EL (cell line): ENCODE measurements around the gene TBCEL.
A peak's percentile ranks its signal among the peaks of the same experiment; 100 is the strongest.
"Not testable (repeated sequence)": the region's sequence is repeated elsewhere in the genome, so short reads cannot be mapped to it uniquely, and the experiment has no call there.

Experiments used
- DNase-seq: peaks from one replicate; pipeline ENCODE4 v3.0.0-alpha.2; 2016

The TBCEL gene

DNA sequence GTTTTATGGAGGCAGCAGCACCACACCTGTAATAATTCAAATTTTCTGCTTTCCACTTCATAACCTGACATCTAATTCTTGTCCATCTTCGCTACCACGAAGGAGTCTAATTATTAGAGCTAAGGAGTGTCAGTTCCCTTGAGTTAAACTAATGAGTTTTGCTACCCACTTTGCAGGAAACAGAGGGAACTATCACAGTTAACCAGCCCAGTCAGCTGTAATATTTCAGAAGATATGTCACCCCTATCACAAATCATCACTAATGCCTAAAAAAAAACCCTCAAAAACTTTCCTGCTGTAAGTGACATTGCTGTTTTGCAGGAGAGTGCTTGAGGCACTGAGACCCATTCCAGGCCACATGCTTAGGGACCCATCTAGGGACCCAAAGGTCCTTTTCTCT lies 85.6 kb downstream of the TBCEL start:
- no peak for DNase-seq

DNA sequence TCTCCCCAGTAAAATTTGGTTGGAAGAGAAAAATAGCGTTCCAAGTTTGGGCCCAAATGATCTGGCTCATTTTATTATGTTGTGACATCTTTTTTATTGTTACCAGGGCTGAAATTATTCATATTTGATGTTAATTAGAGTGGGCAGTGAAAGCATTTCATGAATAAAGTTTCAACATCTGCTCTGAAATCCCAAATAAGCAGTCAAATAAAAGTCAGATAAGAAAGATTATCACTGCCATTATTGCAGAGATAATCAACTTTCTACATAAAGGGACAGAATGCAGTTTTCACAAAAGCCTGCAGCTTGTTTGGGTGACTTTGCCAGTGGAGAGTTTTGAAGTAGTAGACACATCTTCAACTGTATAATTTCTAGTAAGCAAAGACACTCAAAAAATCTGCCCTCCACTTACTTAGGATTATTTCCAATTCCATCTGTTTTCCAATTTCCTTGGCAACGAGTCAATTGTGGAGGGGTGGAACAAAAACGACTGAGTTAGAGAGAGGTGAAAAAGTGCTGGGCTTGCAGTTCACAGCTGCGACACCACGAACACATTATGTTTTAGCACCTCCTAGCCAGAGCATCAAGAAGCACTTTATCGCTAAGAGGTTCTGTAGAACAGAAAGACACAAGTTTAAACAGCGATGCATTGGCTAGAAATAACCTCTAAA lies 86.1 kb downstream of the TBCEL start:
- no peak for DNase-seq

DNA sequence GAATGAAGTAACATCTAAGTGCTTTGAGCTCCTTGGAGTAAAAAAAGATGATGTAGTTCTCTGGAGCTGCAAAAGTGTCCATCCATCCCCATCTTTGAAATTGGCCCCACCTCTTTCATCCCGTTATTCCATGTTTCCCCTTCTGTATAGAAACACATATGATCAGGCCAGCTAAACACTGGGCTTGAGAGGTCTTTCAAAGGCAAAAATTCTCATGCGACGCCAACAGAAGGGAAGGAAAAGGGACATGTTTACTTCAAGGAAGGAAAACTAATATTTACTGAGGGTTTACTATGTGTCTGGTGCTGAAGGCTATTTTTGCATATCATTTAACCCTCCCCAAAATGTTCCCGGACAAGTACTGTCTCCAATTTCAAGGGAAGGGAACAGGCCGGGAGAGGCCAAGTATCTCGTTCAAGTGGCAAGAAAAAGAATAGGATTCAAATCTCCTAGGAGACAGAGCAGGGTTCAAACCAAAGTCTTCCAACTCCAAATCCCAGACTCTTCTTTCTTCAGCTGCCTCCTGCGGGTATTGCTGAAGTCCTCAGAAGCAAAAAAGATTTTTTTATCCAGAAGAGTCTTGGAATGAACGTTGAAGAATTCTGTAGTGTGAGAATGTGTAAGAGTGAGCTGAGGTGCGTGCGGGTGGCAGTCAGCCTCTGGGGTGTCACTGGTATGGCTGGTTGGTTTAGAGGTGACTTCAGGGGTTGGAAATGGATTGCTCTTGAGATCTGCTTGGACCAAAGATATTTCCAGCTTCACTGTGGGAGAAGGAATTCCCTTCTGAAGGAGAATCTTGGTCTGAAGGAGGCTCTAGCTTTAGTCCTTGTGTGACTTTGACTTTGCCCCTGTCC lies 87.2 kb downstream of the TBCEL start:
- DNase-seq, result no peak

DNA sequence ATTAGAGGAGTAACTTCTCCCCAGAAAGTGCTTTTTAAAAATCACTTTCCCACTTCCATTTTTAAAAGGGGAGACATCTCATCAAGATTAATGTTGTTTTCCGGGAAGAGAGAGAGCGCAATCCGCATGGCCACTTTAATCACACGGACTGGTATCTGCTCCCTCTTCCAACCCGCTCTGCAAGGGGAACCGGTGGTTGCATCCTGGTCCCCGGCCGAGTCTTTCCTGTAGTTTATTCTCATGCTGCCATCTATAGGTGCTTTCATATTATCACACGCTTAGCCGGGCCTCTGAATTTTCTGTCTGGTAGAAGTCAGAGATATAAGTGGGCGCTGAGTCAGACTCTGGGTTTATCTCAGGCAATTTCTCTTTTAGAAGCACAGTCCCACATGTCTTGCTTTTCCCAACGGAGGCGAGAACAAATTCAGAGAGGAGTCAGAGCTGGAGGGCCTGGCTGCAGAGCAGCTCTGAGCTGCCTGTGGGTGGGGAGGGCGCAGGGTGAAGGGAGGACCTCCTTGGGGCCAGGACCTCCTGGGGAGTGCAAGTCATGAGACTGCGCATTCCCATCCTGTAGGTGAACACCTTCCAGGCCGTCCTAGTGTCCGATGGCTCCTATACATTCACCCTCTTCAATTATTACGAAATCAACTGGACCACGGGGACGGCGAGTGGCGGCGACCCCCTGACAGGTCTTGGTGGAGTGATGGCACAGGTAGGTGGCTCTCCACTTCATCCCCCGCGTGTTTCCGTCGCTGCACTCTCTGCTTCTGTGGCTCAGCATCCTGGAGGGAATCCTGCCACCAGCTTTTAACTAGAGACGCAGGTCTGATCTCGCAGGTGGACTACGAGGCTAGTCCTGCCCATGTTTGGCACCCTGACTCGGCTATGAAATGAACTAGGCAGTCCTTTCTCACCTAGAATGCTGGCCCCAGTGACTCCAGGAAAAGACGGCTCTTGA lies 88.9 kb downstream of the TBCEL start:
- peak; percentile 64 for DNase-seq

DNA sequence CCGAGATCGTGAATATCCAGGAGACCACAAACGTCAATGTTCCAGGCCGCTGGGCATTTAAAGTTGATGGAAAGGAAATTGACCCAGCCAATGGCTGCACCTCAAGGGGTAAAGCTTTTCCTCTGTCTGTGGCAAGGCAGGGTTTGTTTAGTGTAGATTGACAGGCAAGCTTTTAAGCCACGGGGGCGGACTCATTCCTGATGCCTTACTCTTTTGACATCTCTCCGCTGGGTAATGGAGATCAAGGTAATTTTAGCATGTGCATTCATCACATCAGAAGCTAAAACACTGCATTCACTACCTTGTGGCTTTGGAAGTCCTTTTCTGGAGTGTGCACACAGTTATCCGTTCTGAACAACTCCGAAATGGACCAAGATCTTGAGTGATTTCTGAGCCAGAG lies 89.7 kb downstream of the TBCEL start:
- DNase-seq, result no peak

DNA sequence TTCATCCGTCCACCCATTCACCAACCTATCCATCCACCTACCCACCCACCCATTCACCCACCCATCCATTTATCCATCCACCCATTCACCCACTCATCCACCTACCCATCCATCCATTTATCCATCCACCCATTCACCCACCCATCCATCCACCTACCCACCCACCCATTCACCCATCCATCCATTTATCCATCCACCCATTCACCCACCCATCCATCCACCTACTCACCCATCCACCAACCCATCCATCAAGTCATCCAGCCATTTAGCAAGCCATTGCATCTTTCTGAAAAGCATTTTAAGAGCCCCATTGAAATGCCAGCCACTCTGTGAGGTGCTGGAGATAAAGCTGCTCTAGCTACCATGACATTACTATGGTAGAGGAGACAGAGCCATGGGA lies 91.1 kb downstream of the TBCEL start:
- DNase-seq, result not testable (repeated sequence)

DNA sequence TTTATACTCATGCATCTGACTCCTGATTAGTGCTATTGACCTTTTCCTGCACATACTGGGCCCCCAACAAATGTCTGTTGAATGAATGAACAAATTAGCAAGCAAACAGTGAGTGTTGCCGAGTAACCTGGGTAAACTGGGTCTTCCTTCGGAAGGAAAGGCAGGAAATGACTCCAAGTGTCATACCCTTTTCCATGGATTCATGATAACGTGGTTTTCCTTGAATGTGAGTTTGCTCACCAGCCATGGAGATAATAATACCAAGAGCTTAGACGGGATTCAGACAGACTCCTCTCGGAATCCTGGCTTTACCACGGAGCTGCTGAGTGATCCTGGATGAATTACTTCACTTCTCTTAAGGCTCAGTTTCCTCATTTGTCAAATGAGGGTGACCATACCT lies 93.9 kb downstream of the TBCEL start:
- DNase-seq, result no peak

DNA sequence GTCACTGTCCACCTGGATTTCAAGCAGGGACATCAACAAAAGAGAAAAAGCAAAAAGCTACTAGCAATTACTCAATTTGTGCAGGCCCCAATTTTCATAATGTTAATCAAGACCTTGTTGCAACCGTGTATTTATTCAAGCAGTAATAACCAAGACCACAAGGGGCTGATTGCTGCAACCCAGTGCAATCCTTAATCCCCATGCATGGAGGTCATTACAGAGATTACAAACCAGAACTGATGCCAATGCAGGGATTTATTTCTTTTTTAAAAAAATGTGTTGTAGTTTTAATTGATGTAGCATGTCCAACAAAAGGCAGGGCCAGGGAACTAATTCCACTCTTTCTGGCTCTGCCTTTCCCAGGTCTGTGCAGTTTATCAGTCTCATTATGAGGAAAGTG lies 95.5 kb downstream of the TBCEL start:
- DNase-seq, result no peak

DNA sequence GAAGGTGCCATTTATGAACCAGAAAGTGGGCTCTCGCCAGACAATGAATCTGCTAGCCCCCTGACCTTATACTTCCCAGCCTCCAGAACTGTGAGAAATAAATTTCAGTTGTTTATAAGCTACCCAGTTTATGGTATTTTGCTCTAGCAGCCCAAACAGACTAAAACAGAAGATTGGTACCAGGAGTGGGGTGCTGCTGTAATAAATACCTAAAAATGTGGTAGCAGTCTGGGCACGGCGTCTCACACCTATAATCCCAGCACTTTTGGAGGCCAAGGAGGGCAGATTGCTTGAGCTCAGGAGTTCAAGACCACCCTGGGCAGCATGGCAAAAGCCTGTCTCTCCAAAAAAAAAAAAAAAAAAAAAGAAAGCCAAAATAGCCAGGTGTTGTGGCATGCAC lies 98.4 kb downstream of the TBCEL start:
- DNase-seq, result no peak

DNA sequence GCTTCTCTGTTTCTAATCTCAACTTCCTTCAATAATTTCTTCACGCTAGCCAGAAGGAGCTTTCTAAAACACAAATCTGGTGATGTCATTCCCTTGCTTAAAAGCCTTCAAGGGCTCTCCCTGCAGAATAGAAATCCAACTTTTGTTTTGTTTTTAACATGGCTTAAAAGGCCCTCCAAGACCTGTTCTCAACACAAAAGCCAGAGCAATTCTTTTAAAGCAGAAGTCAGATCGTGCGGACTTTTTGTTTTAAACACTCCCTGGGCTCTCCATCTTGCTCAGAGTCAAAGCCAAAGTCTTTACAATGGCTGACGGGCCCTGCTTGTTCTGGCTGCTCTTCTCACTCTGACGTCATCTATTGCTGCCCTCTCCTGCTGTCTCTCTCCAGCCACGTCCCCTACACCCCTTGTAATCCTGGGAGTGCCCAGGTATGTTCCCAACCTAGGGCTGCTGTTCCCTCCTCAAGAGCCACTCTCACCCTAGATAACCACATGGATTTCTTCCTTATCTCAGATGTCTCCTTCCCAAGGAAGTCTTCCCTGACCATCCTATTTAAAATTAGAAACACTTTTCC lies 99.7 kb downstream of the TBCEL start:
- no peak for DNase-seq

DNA sequence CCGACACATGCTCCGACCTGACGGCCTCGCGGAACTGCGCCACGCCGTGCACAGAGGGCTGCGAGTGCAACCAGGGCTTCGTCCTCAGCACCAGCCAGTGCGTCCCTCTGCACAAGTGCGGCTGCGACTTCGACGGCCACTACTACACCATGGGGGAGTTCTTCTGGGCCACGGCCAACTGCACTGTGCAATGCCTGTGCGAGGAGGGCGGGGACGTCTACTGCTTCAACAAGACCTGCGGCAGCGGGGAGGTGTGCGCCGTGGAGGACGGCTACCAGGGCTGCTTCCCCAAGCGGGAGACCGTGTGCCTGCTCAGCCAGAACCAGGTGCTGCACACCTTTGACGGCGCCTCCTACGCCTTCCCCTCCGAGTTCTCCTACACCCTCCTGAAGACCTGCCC lies 103.9 kb downstream of the TBCEL start:
- no peak for DNase-seq

DNA sequence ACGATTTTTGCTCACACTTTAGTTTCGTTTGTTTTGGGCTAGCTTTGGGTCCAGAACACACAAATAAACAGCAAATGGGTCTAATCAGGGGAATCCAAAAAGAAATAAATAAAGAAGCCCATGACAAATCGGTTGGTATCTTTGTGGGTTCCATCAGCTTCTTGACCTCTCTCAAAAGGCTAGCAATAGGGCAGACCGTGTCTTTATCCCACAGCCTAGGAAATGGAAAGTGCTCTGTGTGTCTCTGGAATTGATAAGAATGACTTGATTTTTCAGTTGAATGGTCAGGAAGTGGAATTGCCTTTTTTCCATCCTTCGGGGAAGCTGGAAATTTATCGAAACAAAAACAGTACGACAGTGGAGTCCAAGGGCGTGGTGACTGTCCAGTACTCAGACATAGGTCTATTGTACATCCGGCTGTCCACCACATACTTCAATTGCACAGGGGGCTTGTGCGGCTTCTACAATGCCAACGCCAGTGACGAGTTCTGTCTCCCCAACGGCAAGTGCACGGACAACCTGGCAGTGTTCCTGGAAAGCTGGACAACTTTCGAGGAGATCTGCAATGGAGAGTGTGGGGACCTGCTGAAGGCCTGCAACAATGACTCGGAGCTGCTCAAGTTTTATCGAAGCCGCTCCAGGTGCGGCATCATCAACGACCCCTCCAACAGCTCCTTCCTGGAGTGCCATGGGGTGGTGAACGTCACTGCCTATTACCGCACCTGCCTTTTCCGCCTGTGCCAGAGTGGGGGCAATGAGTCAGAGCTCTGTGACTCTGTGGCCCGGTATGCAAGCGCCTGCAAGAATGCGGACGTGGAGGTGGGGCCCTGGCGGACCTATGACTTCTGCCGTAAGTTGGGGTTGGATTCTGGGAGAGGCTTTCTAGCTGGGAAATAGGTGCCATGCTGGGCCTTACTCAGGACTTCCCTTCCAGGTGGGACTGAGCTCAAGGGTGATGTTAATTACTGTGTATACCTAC lies 105.7 kb downstream of the TBCEL start:
- no peak for DNase-seq

DNA sequence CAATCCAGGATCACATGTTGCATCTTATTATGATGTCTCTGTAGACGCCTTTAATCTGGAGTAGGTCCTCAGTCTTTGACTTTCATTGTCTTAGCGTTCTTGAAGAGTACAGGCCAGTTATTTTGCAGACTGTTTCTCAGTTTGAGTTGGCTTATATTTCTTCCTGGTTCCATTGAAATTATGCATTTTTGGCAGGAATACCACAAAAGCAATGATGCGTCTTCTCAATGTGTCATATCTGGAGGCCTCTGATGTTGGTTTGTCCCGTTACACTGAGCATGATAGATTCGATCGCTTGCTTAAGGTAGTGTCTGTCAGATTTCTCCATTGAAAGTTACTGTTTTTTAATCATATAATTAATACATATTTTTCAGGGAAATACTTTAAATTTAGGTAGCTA lies 107.8 kb downstream of the TBCEL start:
- no peak for DNase-seq

DNA sequence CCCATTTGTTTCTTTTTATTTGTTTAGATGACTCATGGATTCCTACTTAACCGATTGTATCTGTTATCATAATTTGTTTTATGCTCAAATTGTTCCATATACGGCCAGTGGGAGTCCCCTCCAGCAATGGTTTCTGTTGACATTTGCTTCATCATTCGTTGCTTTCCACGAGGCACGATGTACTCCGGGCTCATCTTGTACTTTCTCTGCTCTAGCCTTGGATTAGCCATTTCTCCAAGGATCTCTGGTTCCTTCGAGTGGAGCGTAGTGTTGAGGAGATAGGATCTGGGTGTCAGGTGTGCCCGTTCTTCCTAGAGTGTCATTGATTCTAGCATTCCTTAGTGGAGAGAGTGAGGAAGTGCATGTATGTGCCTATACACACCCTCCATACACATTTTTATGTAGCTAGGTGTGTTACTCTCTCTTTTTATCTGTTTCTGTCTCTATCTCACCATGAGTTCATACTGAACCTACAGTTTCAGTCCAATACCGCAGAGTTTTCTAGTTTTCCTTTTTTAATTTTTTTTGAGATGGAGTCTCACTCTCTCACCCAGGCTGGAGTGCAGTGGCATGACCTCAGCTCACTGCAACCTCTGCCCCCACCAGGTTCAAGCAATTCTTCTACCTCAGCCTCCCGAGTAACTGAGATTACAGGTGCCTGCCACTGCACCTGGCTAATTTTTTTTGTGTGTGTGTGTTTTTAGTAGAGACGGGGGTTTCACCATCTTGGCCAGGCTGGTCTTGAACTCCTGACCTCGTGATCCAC lies 108.5 kb downstream of the TBCEL start:
- no peak for DNase-seq

DNA sequence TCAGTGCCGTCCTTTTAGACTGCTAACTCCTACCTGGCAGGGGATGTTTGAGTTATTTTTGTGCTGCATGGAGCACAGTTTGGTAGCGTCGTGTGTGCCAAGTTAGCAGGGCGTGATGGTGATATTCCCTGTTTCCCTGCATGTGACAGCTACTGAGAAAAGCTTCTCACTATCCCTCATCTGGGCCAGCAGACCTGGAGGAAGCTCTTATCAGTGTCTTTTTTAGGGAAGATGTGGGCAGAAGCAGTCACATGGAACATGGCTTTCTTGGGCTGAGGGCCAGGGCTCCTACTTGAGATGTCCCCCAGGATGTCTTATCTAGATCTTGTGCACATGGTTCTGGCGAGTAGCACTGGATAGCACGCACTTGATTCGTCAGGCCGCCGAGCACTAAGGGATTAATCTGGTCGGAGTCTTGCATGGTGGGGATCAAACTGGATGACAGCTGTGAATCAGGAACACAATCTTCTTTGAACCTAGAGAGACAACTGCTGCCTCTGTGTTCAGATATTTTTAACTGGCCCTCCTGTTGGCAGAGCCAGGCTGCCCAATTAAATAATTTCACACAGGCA lies 110.9 kb downstream of the TBCEL start:
- no peak for DNase-seq

DNA sequence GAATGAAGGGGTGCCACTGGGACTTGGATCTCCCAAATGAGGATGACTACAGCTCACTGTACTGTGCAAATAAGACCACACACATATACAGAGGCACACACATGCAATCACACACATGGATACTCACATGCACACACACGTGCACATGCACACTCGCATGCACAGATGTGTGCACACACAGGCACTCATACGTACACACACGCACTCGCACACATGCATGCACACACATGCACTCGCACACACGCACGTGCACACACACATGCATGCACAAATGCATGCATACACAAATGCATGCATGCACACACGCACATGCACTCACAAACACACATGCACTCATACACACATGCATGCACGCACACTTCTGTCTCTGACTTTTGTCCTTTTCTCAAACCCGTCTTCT lies 113.1 kb downstream of the TBCEL start:
- DNase-seq, result no peak

DNA sequence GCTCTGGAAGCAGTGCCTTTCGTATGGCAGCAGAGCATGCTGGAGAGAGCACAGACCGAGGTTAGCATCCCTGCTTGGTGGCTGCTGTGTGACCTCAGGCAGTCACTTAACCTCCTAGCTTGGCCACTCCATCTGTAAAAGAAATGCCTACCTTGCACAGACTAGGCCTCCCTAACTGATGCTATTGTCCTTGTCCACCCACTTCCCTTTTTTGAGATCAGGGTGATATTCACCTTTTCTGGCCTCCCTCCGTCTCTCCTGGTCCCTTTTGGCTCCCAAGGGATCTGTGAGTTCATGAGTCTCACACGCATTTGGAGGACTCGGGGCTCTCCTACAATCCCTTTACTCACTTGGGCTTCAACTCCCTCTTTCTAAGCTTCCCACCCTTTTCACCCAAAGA lies 114.4 kb downstream of the TBCEL start:
- DNase-seq, result no peak

DNA sequence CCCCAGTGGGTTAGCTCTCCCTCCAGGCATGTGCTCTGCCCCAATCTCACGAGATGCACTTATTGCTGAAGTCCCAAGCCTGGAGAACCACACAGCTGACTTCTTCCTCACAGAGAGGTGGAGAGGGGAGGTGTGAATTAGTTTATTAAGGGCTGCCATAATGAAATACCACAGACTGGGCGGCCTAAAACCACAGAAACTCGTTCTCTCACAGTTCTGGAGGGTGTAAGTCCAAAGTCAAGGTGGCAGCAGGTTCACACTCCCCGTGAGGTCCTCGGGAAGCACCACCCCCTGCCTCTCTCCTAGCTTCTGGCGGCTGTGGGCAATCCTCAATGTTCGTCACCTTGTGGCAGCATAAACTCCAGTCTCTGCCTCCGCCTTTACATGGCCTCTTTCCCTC lies 116.5 kb downstream of the TBCEL start:
- no peak for DNase-seq
